Retina (tissue), 1 donor: Measurements from ENCODE around the gene FMNL2.

ENCODE experiments used
- DNase-seq: peaks from one replicate; pipeline ENCODE4 v3.0.0-alpha.2; 2016

Gene FMNL2

DNA sequence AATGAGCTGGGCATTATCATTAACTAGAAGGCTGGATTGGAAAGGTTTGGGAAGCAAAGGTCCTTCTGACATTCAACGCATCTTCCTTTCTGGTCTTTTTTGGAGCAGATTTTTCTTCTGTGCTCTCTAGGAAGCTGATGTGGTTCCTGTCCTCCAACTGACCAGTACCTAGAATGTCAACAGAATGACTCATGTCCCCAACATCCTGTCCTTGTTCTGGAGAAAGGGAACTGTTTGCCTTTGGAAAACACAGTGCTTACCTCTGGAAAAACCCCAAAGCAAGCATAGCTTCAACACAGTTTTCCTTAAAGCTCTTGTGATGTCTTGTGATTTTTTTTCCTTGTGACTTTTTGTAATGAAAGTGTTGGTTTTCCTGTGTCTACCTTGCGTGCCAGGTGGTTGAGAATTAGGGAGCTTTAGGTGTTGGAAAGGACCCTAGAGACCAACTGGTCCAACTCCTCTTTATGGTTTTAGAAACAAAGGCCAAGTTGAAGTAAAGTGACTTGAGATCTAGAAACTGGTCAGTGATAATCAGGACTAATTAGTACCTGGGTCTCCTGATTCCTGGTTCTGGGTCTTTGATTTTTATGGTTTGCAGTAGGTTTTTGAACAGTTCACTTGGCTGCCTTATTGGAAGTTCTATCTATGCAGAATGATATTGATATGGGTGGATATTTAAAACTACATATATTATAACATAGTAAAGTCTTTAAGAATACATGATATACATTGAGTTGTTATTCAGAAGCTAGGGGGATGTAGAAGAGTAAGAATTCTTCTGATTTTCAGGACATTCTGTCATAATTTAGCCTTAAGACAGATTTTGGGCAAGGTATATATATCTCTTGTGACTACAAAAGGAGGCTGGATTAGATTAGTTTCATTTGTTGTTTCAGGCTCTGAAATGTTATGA lies 70.5 kb downstream of the FMNL2 start:
- no peak for DNase-seq

DNA sequence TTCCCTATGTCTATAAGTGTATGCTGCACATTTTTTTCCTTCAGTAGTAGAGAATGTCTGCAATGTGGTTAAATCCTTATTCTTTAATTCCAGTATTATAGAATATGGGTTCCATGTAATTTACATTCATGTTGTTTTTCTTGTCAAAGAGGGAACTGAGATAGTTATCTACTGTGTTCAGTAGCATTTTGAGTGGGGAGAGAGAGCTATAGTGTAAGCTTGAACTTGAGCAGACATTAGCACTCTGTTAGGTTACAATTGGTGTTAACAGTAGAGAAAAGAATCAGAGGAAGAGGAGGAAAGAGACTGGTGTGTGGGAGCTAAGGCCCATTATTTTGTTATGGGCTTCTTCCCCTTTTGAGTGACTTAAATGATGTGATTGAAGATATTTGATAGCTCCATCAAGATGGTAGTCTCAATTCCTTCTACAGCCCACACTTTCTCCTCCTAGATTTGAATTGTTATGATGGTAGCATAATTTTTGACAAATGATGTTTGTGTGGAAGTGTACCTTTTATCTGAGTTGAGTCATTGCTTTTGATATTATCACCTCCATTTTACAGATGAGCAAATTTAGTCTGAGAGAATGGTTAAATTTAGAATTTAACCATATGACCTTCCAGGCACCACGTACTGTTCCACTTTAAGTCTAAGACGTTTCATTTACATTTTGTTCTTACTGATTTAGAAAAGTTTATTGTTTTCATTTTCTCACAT lies 71.3 kb downstream of the FMNL2 start:
- DNase-seq = no peak

DNA sequence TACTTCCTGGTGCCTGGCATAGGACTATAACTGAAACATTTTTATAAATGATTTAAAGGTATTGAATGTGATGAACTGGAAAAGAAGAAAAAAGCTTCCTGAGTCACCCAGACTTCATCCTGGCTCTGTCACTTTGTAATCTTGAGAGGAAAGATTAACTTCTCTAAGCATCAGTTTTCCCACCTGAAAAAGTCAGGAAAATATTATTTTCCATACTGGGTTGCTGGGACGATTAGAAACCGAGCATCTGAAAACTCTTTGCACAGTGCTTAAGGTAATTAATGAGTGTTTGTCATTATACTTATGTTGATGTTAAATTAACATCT lies 71.8 kb downstream of the FMNL2 start:
- DNase-seq = no peak

GRCh38 chr2:152407204-152407721 lies 72.3 kb downstream of the FMNL2 start:
- peak; percentile 59 for DNase-seq

- no peak for DNase-seq
Observed at GRCh38 chr2:152407806-152408205, 72.8 kb downstream of the FMNL2 start.

DNA sequence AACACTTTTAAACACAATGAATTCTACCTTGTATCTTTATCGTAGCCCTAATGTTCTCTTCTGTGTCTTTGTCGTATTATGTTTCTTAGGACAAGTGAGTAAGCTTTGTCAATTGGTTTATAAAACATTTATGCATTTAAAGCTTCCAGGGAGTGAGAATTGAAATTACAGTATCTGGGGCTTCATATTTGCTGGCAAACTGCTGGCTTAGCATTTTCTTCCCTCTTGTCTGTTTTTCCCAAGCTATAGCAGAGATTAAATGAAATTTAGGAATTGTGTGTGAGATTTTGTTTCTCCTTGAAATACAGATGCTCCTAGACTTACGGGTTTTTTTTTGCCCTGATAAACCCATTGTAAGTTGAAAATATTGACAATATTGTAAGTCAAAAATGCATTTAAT lies 73.3 kb downstream of the FMNL2 start:
- DNase-seq = no peak

GRCh38 chr2:152409386-152410164 lies 74.6 kb downstream of the FMNL2 start:
- DNase-seq = no peak

- DNase-seq = no peak
Observed at GRCh38 chr2:152410165-152410597, 75.2 kb downstream of the FMNL2 start.

DNA sequence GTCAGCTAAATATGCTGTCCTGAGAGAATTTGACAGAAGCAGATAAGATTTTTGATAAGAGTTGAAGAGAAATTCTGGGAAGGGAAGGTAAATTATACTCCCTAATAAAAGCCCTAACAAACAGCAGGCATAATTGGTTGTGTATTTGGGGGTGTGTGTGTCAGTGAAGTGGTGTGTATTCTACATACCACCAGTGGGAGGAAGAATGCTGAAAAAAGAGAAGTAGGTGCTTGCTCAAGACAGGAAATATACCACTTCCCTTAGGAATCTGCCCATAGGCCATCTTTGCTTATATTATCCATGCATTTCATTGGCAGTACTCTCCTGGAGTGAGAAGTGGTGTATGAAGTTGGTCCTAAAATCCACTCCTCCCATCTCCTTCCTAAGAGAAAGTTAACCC lies 76.2 kb downstream of the FMNL2 start:
- DNase-seq = no peak

- no peak for DNase-seq
Observed at GRCh38 chr2:152413228-152414030, 78.5 kb downstream of the FMNL2 start.

GRCh38 chr2:152415231-152415642 lies 80.3 kb downstream of the FMNL2 start:
- DNase-seq = no peak

DNA sequence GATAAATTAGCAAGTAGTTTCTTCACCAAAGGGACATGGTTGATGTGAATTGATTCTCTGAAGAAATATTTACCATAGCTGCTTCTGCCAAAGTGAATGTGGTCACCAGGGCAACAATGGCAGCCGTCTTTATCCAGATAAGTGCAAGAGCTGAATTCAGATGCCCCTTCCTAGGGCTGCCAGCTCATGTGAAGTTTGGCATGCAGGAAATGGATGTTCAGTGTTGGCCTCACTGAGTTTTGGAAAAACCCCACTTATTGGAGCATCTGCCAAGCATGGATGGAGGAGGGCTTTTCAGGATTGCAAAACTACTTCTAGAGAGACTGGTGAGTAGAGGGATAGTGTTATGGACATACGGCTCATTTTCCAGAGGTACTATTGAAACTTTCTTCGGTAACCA lies 80.8 kb downstream of the FMNL2 start:
- no peak for DNase-seq

- DNase-seq = no peak
Observed at GRCh38 chr2:152418688-152419087, 83.7 kb downstream of the FMNL2 start.

- no peak for DNase-seq
Observed at GRCh38 chr2:152419944-152420343, 85.0 kb downstream of the FMNL2 start.

DNA sequence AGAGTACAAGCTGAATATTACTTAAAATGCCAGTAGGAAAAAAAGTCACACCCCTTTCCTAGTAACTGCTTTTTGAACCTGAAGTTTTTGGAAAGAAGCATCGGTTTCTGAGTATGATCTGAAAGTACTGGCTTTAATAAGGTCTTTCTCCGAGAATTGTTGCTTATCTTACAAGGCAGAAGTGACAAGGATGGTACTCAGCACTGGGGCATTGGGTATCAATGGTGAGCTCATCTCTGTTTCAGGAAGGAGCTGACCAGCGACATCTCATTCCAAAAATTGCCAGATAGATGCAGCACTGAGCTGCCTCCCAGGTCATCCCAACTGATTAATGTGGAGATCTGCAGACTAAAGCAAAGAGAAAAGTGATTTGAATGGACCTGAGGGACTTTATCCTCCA lies 85.4 kb downstream of the FMNL2 start:
- DNase-seq = no peak

DNA sequence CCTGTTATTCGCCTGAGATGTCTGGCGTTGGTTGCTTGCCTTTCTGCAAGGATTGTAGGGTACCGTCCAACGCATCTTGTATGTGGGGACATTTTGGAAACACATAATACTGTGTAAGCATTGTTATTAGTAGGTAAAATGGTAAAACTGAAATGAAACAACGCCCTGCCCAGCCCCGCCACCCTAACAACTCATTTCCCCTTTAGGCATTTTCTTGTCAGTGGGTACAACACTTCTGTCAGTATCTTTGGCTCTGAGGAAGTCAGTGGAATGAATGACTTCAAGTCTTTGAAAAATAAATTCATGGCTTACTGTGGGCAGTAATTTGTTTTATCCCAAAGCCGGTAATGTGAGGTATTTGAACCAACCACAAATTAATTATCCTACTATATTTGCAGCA lies 86.0 kb downstream of the FMNL2 start:
- DNase-seq = no peak

DNA sequence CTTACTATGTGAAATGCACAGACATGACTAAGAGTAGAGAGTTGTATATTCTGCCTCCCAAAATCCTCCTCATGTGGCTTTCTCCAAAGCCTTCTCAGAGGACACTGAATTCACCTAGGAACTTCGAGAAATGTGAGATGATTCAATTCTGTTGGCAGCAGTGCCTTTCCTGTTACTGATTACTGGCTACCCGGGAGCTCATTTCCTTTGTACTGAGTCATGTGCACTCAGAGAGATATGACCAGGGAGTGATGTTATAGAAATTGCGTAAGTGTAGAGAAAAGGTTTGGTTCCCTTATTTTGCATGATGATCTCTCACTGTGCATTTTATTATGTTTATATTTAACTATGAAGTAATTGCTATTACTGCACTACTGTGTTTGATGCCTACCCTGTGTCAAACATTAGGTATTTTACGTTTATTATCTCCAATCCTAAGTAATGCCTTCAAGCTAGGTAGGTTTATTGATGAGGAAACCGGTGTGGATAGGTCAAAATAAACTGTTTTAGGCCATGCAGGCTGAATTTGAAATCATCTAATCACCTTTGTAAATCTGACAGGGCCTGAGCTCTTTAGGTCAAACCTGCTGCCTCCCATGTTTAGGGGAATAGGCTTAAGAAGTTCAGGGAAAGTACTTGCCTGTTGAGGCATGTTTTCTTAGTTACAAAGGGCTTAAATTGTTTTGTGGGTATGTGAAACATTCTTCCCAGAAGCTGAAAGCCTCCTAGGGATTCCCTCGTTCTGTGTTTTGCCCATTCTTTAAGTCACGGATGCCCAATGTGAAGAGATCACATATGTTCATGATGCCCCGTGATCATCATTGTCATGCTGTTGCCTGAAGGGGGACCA lies 86.8 kb downstream of the FMNL2 start:
- no peak for DNase-seq

- DNase-seq = no peak
Observed at GRCh38 chr2:152423684-152424083, 88.7 kb downstream of the FMNL2 start.

DNA sequence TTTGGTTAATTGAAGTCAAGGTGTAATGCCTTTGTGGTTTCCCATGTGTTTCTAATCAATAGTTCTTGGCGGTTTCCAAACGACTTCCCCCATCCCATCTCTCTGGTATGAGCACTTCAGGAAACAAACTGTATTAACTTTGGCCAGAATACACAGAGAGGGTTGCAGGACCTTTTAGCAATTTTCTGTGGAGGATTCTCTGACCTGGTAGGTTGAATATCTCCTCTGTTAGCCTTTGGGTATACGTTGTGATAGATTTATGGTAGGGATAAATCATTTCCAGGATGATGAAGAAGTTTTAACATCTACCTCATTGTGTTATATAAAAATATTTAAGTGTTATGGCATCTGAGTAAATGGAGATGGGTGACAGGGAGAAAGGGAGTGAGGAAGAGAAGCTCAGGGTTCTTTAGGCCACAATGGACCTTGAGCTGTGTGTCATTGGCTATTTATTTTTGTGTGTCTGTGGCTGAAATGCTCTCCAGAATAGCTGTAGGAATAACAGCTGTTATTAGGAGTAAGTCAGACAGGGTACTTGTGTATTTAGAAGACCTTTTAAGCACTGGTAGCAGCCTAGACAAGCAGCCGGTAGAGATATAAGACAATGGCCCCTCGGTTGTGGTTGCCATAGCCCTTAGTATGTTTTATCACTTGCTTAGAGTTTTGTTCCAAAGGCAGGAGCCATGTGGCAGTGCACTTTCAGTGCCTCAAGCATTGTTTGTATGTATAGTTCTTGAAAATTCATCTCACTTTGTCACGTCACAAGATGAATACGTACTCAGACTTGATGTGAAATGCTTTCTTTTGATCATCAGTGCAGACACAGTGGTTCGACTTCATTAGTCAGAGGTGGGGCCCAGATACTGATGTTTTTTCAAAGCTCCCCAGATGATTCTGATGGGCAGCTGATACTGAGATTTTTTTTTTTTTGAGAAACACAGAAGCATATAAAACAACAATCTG lies 91.1 kb downstream of the FMNL2 start:
- DNase-seq = no peak

DNA sequence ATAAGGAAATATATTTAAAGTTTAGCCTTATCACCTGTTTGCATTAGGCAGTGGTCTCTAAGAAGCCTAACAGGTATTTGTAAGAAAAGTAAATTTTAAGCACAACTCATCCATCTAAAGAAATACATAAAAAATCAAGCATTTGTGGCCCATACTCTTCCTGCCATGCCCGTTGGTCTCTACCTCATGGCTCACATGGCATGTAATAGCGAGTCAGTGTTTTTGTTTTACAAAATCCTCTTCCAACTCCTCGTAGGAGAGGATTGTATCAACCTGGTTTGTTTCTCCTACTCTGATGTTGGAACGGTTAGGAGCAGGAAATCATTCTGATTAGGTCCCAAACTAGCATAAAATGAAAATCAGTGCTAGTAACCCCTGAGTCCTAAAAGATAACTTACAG lies 91.8 kb downstream of the FMNL2 start:
- no peak for DNase-seq
